Lung (tissue), 12 donors: ENCODE measurements around the gene DACT2. TPM values are rescaled to one million over a fixed set of nuclear protein-coding genes. Genes with fewer than 3 reads are reported as not detected.
"Not testable (repeated sequence)": the region's sequence is repeated elsewhere in the genome, so short reads cannot be mapped to it uniquely, and the experiment has no call there.

ENCODE experiments used
- ATAC-seq: fragments of 200-7000 bp; cut with Tn5 transposase; one replicate; pipeline ENCODE4 v1.9.1; 2020; ENCODE audit warnings: moderate number of reproducible peaks; ENCODE audit not compliant: insufficient read depth, low FRiP score
- DNase-seq, 3 donors: peaks; one replicate each; pipeline ENCODE4 v3.0.0-alpha.2; 2013 to 2017
- H3K27ac ChIP-seq, 2 donors: one replicate each; pipeline ENCODE4 v1.5.1; 2013; ENCODE audit warnings: mild to moderate bottlenecking in 2 of 2, moderate library complexity in 2 of 2, control low read depth in 1 of 2, inconsistent platforms in 1 of 2, low read depth in 1 of 2, low read length in 1 of 2
- H3K27me3 ChIP-seq, 3 donors: one replicate each; pipeline ENCODE4 v1.5.1; 2013; ENCODE audit warnings: low read length in 2 of 3; ENCODE audit not compliant: control insufficient read depth in 3 of 3, insufficient read depth in 3 of 3
- H3K36me3 ChIP-seq, 4 donors: one replicate each; pipeline ENCODE4 v1.5.1; 2013; ENCODE audit warnings: low read length in 4 of 4, mild to moderate bottlenecking in 1 of 4, moderate library complexity in 1 of 4; ENCODE audit not compliant: control insufficient read depth in 4 of 4, insufficient read depth in 4 of 4
- H3K4me1 ChIP-seq, 5 donors: one replicate each; pipeline ENCODE4 v1.5.1; 2013; ENCODE audit warnings: low read length in 5 of 5, mild to moderate bottlenecking in 2 of 5, moderate library complexity in 1 of 5; ENCODE audit not compliant: control insufficient read depth in 5 of 5, insufficient read depth in 5 of 5
- H3K4me3 ChIP-seq: one replicate; pipeline ENCODE4 v1.5.1; 2013; ENCODE audit warnings: mild to moderate bottlenecking, control low read depth, moderate library complexity
- H3K9ac ChIP-seq, 2 donors: one replicate each; pipeline ENCODE4 v1.5.1; 2013; ENCODE audit warnings: low read length in 2 of 2, control low read depth in 1 of 2; ENCODE audit not compliant: insufficient read depth in 1 of 2
- H3K9me3 ChIP-seq, 4 donors: one replicate each; pipeline ENCODE4 v1.5.1; 2013; ENCODE audit warnings: low read length in 3 of 4, mild to moderate bottlenecking in 1 of 4, moderate library complexity in 1 of 4; ENCODE audit not compliant: control insufficient read depth in 4 of 4, insufficient read depth in 3 of 4
- CTCF ChIP-seq: IDR thresholded peaks from 2 replicates; pipeline ENCODE4 v1.5.1; 2012; ENCODE audit warnings: mild to moderate bottlenecking; ENCODE audit errors: control extremely low read depth, extremely low read depth
- WGBS, 2 donors: extraction: QIAGEN DNeasy Blood & Tissue Kit; methylation state at CpG; one replicate each; pipeline ENCODE4 v1.1.7; 2013; 5-methylcytosine and 5-hydroxymethylcytosine counted together
- polyA plus RNA-seq, 2 donors: library from polyadenylated mRNA; stranded (reverse); fragments of 200-250 nt; gene quantifications; one replicate each; pipeline ENCODE4 v1.2.1, GENCODE V29; 2013
- total RNA-seq, 2 donors: library from RNA; depleted of rRNA in 1 of 2; stranded (reverse); fragments of >200 nt in 1 of 2; gene quantifications; one replicate each; pipeline ENCODE4 v1.2.1, GENCODE V29; 2014 to 2021
- donor health status: control.
- donor health status: control.
- donor health status: Bipolar disorder and iron deficiency.
- donor health status: healthy.
- donor health status: DM: yes; HTN: yes; CAD: no.

DACT2 gene
- total and polyA plus RNA-seq, 4 donors: 0.30 to 2.6 (median 1.7) TPM

GRCh38 chr6:168359794-168360193 is 40.2 kb upstream of the DACT2 start:
- DNase-seq (no peak), ATAC-seq (no peak)
- Histone ChIP-seq H3K36me3 (no peaks in the 10 kb centered on the region), H3K4me3 (no peak overlapping the region), H3K27ac (no peak overlapping the region), H3K9me3 (peaks cover 0 to 3% (median 1%) of the 10 kb centered on the region in 4 donors), H3K9ac (no peak overlapping the region), H3K4me1 (peaks cover 0 to 6% (median 0%) of the 10 kb centered on the region in 5 donors), H3K27me3 (no peaks in the 10 kb centered on the region)
- WGBS, 2 donors: 84 to 89% methylated on average over 14 of the region's 14 CpGs
- TF ChIP-seq CTCF: no peak

- H3K36me3 ChIP-seq: no peaks in the 10 kb centered on the region
- no peak for TF ChIP-seq CTCF
- no peak for ATAC-seq
- peaks cover 0 to 6% (median 0%) of the 10 kb centered on the region in 5 donors for H3K4me1 ChIP-seq
- WGBS, 2 donors: 92 to 96% methylated on average over 11 to 14 of the region's 20 CpGs
- H3K9ac ChIP-seq: no peak overlapping the region
- H3K9me3 ChIP-seq: peaks cover 0 to 3% (median 1%) of the 10 kb centered on the region in 4 donors
- no peak overlapping the region for H3K4me3 ChIP-seq
- no peak for DNase-seq
- no peaks in the 10 kb centered on the region for H3K27me3 ChIP-seq
- no peak overlapping the region for H3K27ac ChIP-seq
Observed at GRCh38 chr6:168358842-168359420, 39.4 kb upstream of the DACT2 start.

GRCh38 chr6:168356872-168357271 is 37.3 kb upstream of the DACT2 start:
- not testable (repeated sequence) for H3K4me3 ChIP-seq, H3K27ac ChIP-seq, H3K9ac ChIP-seq, H3K9me3 ChIP-seq, H3K27me3 ChIP-seq, H3K36me3 ChIP-seq, ATAC-seq, H3K4me1 ChIP-seq, DNase-seq
- WGBS, 2 donors: 96 to 97% methylated on average over 18 to 20 of the region's 20 CpGs

- Histone ChIP-seq H3K9me3 (peaks cover 0 to 3% (median 0%) of the 10 kb centered on the region in 4 donors), H3K36me3 (no peaks in the 10 kb centered on the region), H3K9ac (no peak overlapping the region), H3K4me1 (peaks cover 0 to 2% (median 0%) of the 10 kb centered on the region in 5 donors), H3K4me3 (no peak overlapping the region), H3K27me3 (no peaks in the 10 kb centered on the region), H3K27ac (no peak overlapping the region)
- ATAC-seq: peak; percentile 90
- WGBS, 2 donors: 41 to 48% methylated on average over 28 of the region's 28 CpGs
- peak; percentile 68 to 73 (median 71) for DNase-seq
- TF ChIP-seq CTCF: peak; percentile 32
Observed at GRCh38 chr6:168355716-168356522, 36.3 kb upstream of the DACT2 start.
